ENCODE measurements around the gene PCDHGB2. TPM values are rescaled to one million over a fixed set of nuclear protein-coding genes. Genes with fewer than 3 reads are reported as not detected.

Gene PCDHGB2
- total and polyA plus RNA-seq, 2 of the 8 experiments (the other 6 are each of a cell fraction or from before 2014, with no cell fraction given), result 1.9 to 2.9 TPM

GRCh38 chr5:141366016-141366896 is 6.5 kb downstream of the PCDHGB2 start:
- peaks cover 43 to 50% of the 10 kb centered on the region in 2 experiments for H3K9me3 ChIP-seq (ENCODE audit: insufficient read depth in 2 of 2, low read depth in 1 of 2, low read length in 1 of 2)
- no peak overlapping the region for H3K27ac ChIP-seq (ENCODE audit: low read depth, low read length)
- DNase-seq (ENCODE audit: low read depth in 1 of 2, low spot score in 2 of 2) (no peak), FAIRE-seq (no peak)
- H3K4ac ChIP-seq (replicated peaks; ENCODE audit: insufficient read length, low read depth, low read length), result no peak overlapping the region
- H3K4me1 ChIP-seq (replicated peaks in 1 of 4; ENCODE audit: control insufficient read depth in 3 of 4, insufficient read depth in 4 of 4, low read length in 3 of 4), result peaks cover 0 to 3% (median 0%) of the 10 kb centered on the region in 4 experiments; a peak in 1 of 7 replicates
- no peak overlapping the region for H2BK5ac ChIP-seq (ENCODE audit: low read depth, low read length)
- ChIA-PET CTCF (ENCODE audit: partially characterized antibody) (interaction anchor here (1.0 to 1.6 kb wide), 5 partner anchors 16 to 179 kb away, joined by 3 to 5 read pairs (median 4); partner anchors contain the start of genes PCDHB9, PCDHGB1 and PCDHGB6), POLR2A (ENCODE audit: partially characterized antibody) (no interaction called here)
- no peak overlapping the region for H3K9ac ChIP-seq (replicated peaks in 1 of 4; ENCODE audit: extremely low read depth in 1 of 4, low read depth in 3 of 4, low read length in 3 of 4)
- no peaks in the 10 kb centered on the region for H4K20me1 ChIP-seq (replicated peaks in 1 of 2; ENCODE audit: control insufficient read depth in 1 of 2, insufficient read depth in 2 of 2, low read length in 2 of 2)
- H3K4me3 ChIP-seq (ENCODE audit: extremely low read depth in 1 of 4, insufficient read depth in 2 of 4, low read depth in 3 of 4, low read length in 4 of 4), result no peak overlapping the region
- no peak overlapping the region for H4K91ac ChIP-seq (replicated peaks; ENCODE audit: insufficient read length, low read length)
- no peaks in the 10 kb centered on the region for H3K79me2 ChIP-seq (ENCODE audit: control insufficient read depth in 1 of 2, insufficient read depth in 2 of 2, low read length in 2 of 2)
- no peak overlapping the region for H2BK20ac ChIP-seq (ENCODE audit: low read length)
- H2BK12ac ChIP-seq (ENCODE audit: low read depth, low read length), result no peak overlapping the region
- no peak overlapping the region for H2AK5ac ChIP-seq (ENCODE audit: low read depth, low read length)
- H2BK120ac ChIP-seq (replicated peaks; ENCODE audit: low read depth, low read length), result no peak overlapping the region
- no peak overlapping the region for H3K14ac ChIP-seq (ENCODE audit: insufficient read length)
- no peaks in the 10 kb centered on the region for H3K79me1 ChIP-seq (ENCODE audit: low read depth, low read length)
- no peak overlapping the region for H3K4me2 ChIP-seq (ENCODE audit: insufficient read depth in 1 of 2, low read depth in 2 of 2, low read length in 2 of 2)
- no peak overlapping the region for H3K18ac ChIP-seq (ENCODE audit: extremely low read depth, low read length)
- H3K23ac ChIP-seq (ENCODE audit: insufficient read length), result no peak overlapping the region
- H2AFZ ChIP-seq (ENCODE audit: low read length), result no peak overlapping the region
- peaks cover 0 to 8% (median 1%) of the 10 kb centered on the region in 4 experiments; a peak in 3 of 8 replicates for H3K36me3 ChIP-seq (ENCODE audit: control insufficient read depth in 2 of 4, insufficient read depth in 4 of 4, low read length in 3 of 4)
- H3K23me2 ChIP-seq (ENCODE audit: low read depth, low read length), result no peaks in the 10 kb centered on the region
- no peaks in the 10 kb centered on the region for H3K27me3 ChIP-seq (replicated peaks in 1 of 4; ENCODE audit: control insufficient read depth in 3 of 4, extremely low read depth in 1 of 4, insufficient read depth in 3 of 4, low read length in 3 of 4)
- no peak overlapping the region for H3K56ac ChIP-seq (replicated peaks; ENCODE audit: insufficient read length, low read depth, low read length)
- H2BK15ac ChIP-seq (ENCODE audit: low read length), result no peak overlapping the region
- H4K5ac ChIP-seq (ENCODE audit: insufficient read length, low read depth, low read length), result no peak overlapping the region
- WGBS, 2 experiments (ENCODE audit: extremely low coverage in 1 of 2, insufficient coverage in 1 of 2, insufficient read length in 1 of 2, insufficient replicate concordance in 2 of 2, low coverage in 1 of 2, low lambda C conversion rate in 2 of 2, missing lambda C conversion rate in 1 of 2), result 97% methylated on average over 39 of the region's 46 CpGs; no CpG with 5 or more reads in 1 of the 2 experiments
- no peak overlapping the region for H4K8ac ChIP-seq (ENCODE audit: extremely low read depth, insufficient read depth, low read length)
- no peak for TF ChIP-seq SIRT6 (IDR thresholded peaks at IDR 0.05; ENCODE audit: low read length)
- TF ChIP-seq ATF3 (IDR thresholded peaks at IDR 0.05; ENCODE audit: insufficient read depth, low read depth, low read length), result no peak
- TF ChIP-seq CTCF (IDR thresholded peaks at IDR 0.05; ENCODE audit: control extremely low read depth in 1 of 3, insufficient read depth in 1 of 3, low read depth in 1 of 3, low read length in 3 of 3), result no peak
- no peak for TF ChIP-seq RFX5 (IDR thresholded peaks at IDR 0.05; ENCODE audit: borderline replicate concordance, low read depth, low read length)
- no peak for TF ChIP-seq SAP30 (IDR thresholded peaks at IDR 0.05; ENCODE audit: insufficient read depth, insufficient replicate concordance, low read length)
- TF ChIP-seq TCF12 (IDR thresholded peaks at IDR 0.05; ENCODE audit: low read depth, low read length), result no peak
- no peak for TF ChIP-seq KDM5A (IDR thresholded peaks at IDR 0.05; ENCODE audit: low read length)
- TF ChIP-seq KDM1A (IDR thresholded peaks at IDR 0.05; ENCODE audit: borderline replicate concordance, low read length), result no peak

All from H1 (cell line).